GM12873 (cell line): Measurements from ENCODE around the gene CALU.

Source experiments
- CTCF ChIP-seq: IDR thresholded peaks from 2 replicates; pipeline ENCODE4 v1.5.1; 2012; ENCODE audit warnings: low read depth, mild to moderate bottlenecking, moderate library complexity, low read length, control low read depth; ENCODE audit not compliant: insufficient read depth; ENCODE audit errors: missing control alignments

Gene CALU

GRCh38 chr7:128801667-128802418, 62.7 kb downstream of the CALU start:
- no peak for TF ChIP-seq CTCF

DNA sequence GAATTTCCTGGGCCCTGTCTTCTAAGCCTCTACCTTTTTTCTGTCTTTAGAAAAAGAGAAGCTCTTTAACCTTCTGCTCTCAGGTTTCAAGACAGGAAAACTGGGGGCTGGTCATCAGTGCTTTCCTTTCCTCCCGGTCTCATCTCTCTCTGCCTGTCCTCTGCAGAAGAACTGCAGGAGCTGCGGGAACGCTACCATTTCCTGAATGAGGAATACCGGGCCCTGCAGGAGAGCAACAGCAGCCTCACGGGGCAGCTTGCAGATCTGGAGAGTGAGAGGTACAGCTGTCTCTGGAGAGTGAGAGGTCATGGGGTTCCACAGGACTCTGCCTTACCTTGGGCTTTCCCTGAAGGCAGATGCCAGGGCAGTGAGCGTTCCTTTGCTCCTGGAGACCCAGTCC, 65.3 kb downstream of the CALU start:
- TF ChIP-seq CTCF: no peak

DNA sequence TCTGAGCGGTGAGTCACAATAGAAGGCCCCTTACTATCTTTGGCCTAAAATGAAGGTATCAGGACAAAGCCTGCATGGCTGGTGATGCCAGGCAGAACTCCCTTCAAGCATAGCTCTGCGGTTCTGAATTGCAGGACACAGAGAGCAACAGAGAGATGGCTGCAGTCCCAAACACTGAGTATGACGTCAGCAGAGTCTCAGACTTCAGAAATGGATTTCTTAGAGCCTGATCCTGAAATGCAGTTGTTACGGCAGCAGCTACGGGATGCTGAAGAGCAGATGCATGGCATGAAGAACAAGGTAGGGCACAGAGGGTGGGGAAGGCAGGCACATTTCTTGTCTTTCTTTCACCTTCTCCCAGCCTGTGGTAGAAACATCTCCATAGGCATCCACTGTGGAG, 66.1 kb downstream of the CALU start:
- TF ChIP-seq CTCF: no peak

GRCh38 chr7:128807191-128807590, 68.0 kb downstream of the CALU start:
- no peak for TF ChIP-seq CTCF

GRCh38 chr7:128809363-128809762, 70.2 kb downstream of the CALU start:
- TF ChIP-seq CTCF: no peak

GRCh38 chr7:128810473-128810872, 71.3 kb downstream of the CALU start:
- no peak for TF ChIP-seq CTCF

DNA sequence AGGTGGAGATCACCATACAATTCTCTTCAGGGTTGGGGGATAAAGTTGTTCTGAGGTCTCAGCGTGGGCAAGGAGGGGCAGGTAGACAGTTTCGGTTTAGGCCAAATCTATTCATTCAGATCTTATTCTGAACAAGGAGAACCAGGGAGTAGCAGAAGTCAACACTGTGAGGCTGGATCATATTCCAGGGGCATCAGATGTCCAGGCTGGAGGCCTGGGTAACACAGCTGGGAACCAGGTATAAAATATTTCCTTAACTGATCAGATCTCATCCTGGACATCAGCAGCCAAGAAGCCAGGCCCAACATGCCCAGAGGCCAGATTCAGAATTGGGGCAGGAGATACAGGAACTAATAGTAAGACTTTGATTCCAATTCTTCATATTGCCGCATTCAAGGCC, 71.8 kb downstream of the CALU start:
- no peak for TF ChIP-seq CTCF
